Right renal pelvis (tissue), 4 donors: ENCODE results near the gene RP9. TPM values are rescaled to one million over a fixed set of nuclear protein-coding genes. Genes with fewer than 3 reads are reported as not detected.
"Not testable (repeated sequence)": the region's sequence is repeated elsewhere in the genome, so short reads cannot be mapped to it uniquely, and the experiment has no call there.

Experiments used
- DNase-seq, 4 donors: peaks; one replicate each; pipeline ENCODE4 v3.0.0-alpha.2; 2013; ENCODE audit warnings: low read depth in 4 of 4, low spot score in 3 of 4, missing footprints in 1 of 4
- polyA plus RNA-seq, 4 donors: library from polyadenylated mRNA; unstranded; fragments of 120-200 nt; gene quantifications; one replicate each; pipeline ENCODE4 v1.2.1, GENCODE V29; 2013; ENCODE audit not compliant: insufficient read length in 4 of 4

The RP9 gene
- polyA plus RNA-seq, 4 donors, result 23.9 to 30.0 (median 27.1) TPM

GRCh38 chr7:33107136-33108066 is 1.8 kb downstream of the RP9 start:
- peak in 1 of 4 donors; percentile 44 for DNase-seq

GRCh38 chr7:33101906-33102305 is 7.3 kb downstream of the RP9 start:
- DNase-seq, result no peak

GRCh38 chr7:33100770-33101169 is 8.4 kb downstream of the RP9 start:
- DNase-seq, result no peak

GRCh38 chr7:33099154-33099940 is 9.9 kb downstream of the RP9 start:
- DNase-seq, result no peak

GRCh38 chr7:33094745-33095275 is 14.4 kb downstream of the RP9 start:
- not testable (repeated sequence) for DNase-seq

- no peak for DNase-seq
Measured at GRCh38 chr7:33093266-33093665, 15.9 kb downstream of the RP9 start.

GRCh38 chr7:33091641-33092191 is 17.5 kb downstream of the RP9 start:
- no peak for DNase-seq

- no peak for DNase-seq
Measured at GRCh38 chr7:33091111-33091531, 18.1 kb downstream of the RP9 start.

- DNase-seq, result no peak
Measured at GRCh38 chr7:33089142-33089541, 20.1 kb downstream of the RP9 start.

GRCh38 chr7:33087858-33088257 is 21.3 kb downstream of the RP9 start:
- DNase-seq, result no peak

GRCh38 chr7:33087356-33087755 is 21.8 kb downstream of the RP9 start:
- DNase-seq, result no peak

GRCh38 chr7:33079763-33080690 is 29.2 kb downstream of the RP9 start:
- DNase-seq, result no peak

- no peak for DNase-seq
Measured at GRCh38 chr7:33079096-33079495, 30.1 kb downstream of the RP9 start.

GRCh38 chr7:33076737-33077136 is 32.5 kb downstream of the RP9 start:
- no peak for DNase-seq

- no peak for DNase-seq
Measured at GRCh38 chr7:33075818-33076518, 33.2 kb downstream of the RP9 start.

- no peak for DNase-seq
Measured at GRCh38 chr7:33073243-33073642, 36.0 kb downstream of the RP9 start.

GRCh38 chr7:33072471-33072870 is 36.7 kb downstream of the RP9 start:
- peak in 2 of 4 donors; percentile 40 to 54 for DNase-seq

- no peak for DNase-seq
Measured at GRCh38 chr7:33070831-33071230, 38.4 kb downstream of the RP9 start.

- DNase-seq, result no peak
Measured at GRCh38 chr7:33070277-33070676, 38.9 kb downstream of the RP9 start.
